Activated T-cell treated with anti-CD3 and anti-CD28 coated beads for 48 hours (primary cell): Measurements from ENCODE around the gene GABARAPL1.
A peak's percentile ranks its signal among the peaks of the same experiment; 100 is the strongest.
"Not testable (repeated sequence)": the region's sequence is repeated elsewhere in the genome, so short reads cannot be mapped to it uniquely, and the experiment has no call there.

Source experiments
- DNase-seq: peaks from one replicate; pipeline ENCODE4 v3.0.0-alpha.2; 2020; ENCODE audit warnings: low read depth

Gene GABARAPL1

GRCh38 chr12:10204495-10204894 is 8.2 kb upstream of the GABARAPL1 start:
- DNase-seq = not testable (repeated sequence)

- no peak for DNase-seq
These were observed 7.4 kb upstream of the GABARAPL1 start for GRCh38 chr12:10205220-10205807.

- no peak for DNase-seq
These were observed 5.5 kb upstream of the GABARAPL1 start for GRCh38 chr12:10207136-10207535.

- no peak for DNase-seq
These were observed 2.5 kb upstream of the GABARAPL1 start for GRCh38 chr12:10210225-10210624.

GRCh38 chr12:10211101-10211939 is 1.4 kb upstream of the GABARAPL1 start:
- no peak for DNase-seq

- DNase-seq = peak; percentile 83
These were observed 538 bp upstream of the GABARAPL1 start for GRCh38 chr12:10211940-10212738.

- peak; percentile 73 for DNase-seq
These were observed 775 bp downstream of the GABARAPL1 start for GRCh38 chr12:10213168-10214135.

- DNase-seq = no peak
These were observed 1.6 kb downstream of the GABARAPL1 start for GRCh38 chr12:10214136-10214894.

GRCh38 chr12:10214895-10215267 is 2.2 kb downstream of the GABARAPL1 start:
- DNase-seq = no peak

GRCh38 chr12:10215436-10215835 is 2.8 kb downstream of the GABARAPL1 start:
- no peak for DNase-seq

GRCh38 chr12:10215946-10216345 is 3.3 kb downstream of the GABARAPL1 start:
- not testable (repeated sequence) for DNase-seq

- no peak for DNase-seq
These were observed 5.3 kb downstream of the GABARAPL1 start for GRCh38 chr12:10218021-10218420.

GRCh38 chr12:10220398-10221077 is 7.9 kb downstream of the GABARAPL1 start:
- DNase-seq = no peak

GRCh38 chr12:10221846-10222245 is 9.2 kb downstream of the GABARAPL1 start:
- DNase-seq = no peak

GRCh38 chr12:10223208-10223607 is 10.5 kb downstream of the GABARAPL1 start:
- DNase-seq = no peak

- not testable (repeated sequence) for DNase-seq
These were observed 12.7 kb downstream of the GABARAPL1 start for GRCh38 chr12:10225426-10225825.

- no peak for DNase-seq
These were observed 13.4 kb downstream of the GABARAPL1 start for GRCh38 chr12:10226086-10226485.

GRCh38 chr12:10226731-10227130 is 14.1 kb downstream of the GABARAPL1 start:
- no peak for DNase-seq

- no peak for DNase-seq
These were observed 15.0 kb downstream of the GABARAPL1 start for GRCh38 chr12:10227648-10228047.

GRCh38 chr12:10234562-10234961 is 21.9 kb downstream of the GABARAPL1 start:
- no peak for DNase-seq
